Measurements from ENCODE around the gene PCGF3.

GRCh38 chr4:814312-814850 is 108.7 kb downstream of the PCGF3 start:
- TF ChIP-seq, protein P1, sequence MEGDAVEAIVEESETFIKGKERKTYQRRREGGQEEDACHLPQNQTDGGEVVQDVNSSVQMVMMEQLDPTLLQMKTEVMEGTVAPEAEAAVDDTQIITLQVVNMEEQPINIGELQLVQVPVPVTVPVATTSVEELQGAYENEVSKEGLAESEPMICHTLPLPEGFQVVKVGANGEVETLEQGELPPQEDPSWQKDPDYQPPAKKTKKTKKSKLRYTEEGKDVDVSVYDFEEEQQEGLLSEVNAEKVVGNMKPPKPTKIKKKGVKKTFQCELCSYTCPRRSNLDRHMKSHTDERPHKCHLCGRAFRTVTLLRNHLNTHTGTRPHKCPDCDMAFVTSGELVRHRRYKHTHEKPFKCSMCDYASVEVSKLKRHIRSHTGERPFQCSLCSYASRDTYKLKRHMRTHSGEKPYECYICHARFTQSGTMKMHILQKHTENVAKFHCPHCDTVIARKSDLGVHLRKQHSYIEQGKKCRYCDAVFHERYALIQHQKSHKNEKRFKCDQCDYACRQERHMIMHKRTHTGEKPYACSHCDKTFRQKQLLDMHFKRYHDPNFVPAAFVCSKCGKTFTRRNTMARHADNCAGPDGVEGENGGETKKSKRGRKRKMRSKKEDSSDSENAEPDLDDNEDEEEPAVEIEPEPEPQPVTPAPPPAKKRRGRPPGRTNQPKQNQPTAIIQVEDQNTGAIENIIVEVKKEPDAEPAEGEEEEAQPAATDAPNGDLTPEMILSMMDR (conservative IDR thresholded peaks at IDR 0.05 in 1 of 2, IDR thresholded peaks at IDR 0.05 in 1 of 2; ENCODE audit: extremely low read depth in 1 of 2, insufficient read depth in 1 of 2, low read depth in 1 of 2, low read length in 2 of 2) = no peak
- TF ChIP-seq EZH2 (IDR thresholded peaks at IDR 0.05; ENCODE audit: borderline replicate concordance, low read length) = no peak
